LNCAP (cell line): ENCODE measurements around the gene DUSP22.

Experiments
- CTCF ChIP-seq: fragments of 450-650 bp; IDR thresholded peaks from 2 replicates; pipeline ENCODE4 v1.5.1; 2017; ENCODE audit warnings: mild to moderate bottlenecking

Gene DUSP22

GRCh38 chr6:334536-335510 is 42.5 kb downstream of the DUSP22 start:
- no peak for TF ChIP-seq CTCF

GRCh38 chr6:335572-335971 is 43.3 kb downstream of the DUSP22 start:
- no peak for TF ChIP-seq CTCF

- TF ChIP-seq CTCF, result no peak
These were observed 44.1 kb downstream of the DUSP22 start for GRCh38 chr6:336159-337114.

GRCh38 chr6:337805-338368 is 45.6 kb downstream of the DUSP22 start:
- TF ChIP-seq CTCF, result no peak

GRCh38 chr6:338815-339262 is 46.6 kb downstream of the DUSP22 start:
- no peak for TF ChIP-seq CTCF

GRCh38 chr6:339480-339879 is 47.2 kb downstream of the DUSP22 start:
- TF ChIP-seq CTCF, result no peak

- no peak for TF ChIP-seq CTCF
These were observed 48.1 kb downstream of the DUSP22 start for GRCh38 chr6:340186-340955.
